A673 (cell line): Measurements from ENCODE around the gene CNPY3.
"Not testable (repeated sequence)": the region's sequence is repeated elsewhere in the genome, so short reads cannot be mapped to it uniquely, and the experiment has no call there.

Source experiments
- EZH2 ChIP-seq: fragments of 200-600 bp; sonication (generic); IDR thresholded peaks from 2 replicates; pipeline ENCODE4 v1.6.1; 2017; ENCODE audit warnings: borderline replicate concordance, low read depth, mild to moderate bottlenecking, mixed read lengths, antibody characterized with exemption, low read length; ENCODE audit not compliant: poor library complexity, severe bottlenecking
- TF ChIP-seq, protein P1 (sequence below): fragments of 300-800, 200-600 bp; sonication (generic); conservative IDR thresholded peaks from 2 replicates; pipeline ENCODE4 v1.5.1; 2017; ENCODE audit warnings: low read depth, mild to moderate bottlenecking, antibody characterized with exemption, low read length, moderate library complexity, mixed read lengths

- TF ChIP-seq, protein P1, sequence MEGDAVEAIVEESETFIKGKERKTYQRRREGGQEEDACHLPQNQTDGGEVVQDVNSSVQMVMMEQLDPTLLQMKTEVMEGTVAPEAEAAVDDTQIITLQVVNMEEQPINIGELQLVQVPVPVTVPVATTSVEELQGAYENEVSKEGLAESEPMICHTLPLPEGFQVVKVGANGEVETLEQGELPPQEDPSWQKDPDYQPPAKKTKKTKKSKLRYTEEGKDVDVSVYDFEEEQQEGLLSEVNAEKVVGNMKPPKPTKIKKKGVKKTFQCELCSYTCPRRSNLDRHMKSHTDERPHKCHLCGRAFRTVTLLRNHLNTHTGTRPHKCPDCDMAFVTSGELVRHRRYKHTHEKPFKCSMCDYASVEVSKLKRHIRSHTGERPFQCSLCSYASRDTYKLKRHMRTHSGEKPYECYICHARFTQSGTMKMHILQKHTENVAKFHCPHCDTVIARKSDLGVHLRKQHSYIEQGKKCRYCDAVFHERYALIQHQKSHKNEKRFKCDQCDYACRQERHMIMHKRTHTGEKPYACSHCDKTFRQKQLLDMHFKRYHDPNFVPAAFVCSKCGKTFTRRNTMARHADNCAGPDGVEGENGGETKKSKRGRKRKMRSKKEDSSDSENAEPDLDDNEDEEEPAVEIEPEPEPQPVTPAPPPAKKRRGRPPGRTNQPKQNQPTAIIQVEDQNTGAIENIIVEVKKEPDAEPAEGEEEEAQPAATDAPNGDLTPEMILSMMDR: not testable (repeated sequence)
- not testable (repeated sequence) for TF ChIP-seq EZH2
These were observed 26.6 kb upstream of the CNPY3 start for GRCh38 chr6:42902429-42903263.
